ENCODE results near the gene EIF5A.
"Not testable (repeated sequence)": the region's sequence is repeated elsewhere in the genome, so short reads cannot be mapped to it uniquely, and the experiment has no call there.

The EIF5A gene

GRCh38 chr17:7330638-7331015, 23.2 kb downstream of the EIF5A start:
- DNase-seq (ENCODE audit: low read depth in 2 of 2): no peak

- DNase-seq (ENCODE audit: low read depth in 2 of 2): no peak
Measured at GRCh38 chr17:7332111-7332510, 24.7 kb downstream of the EIF5A start.

GRCh38 chr17:7332600-7333069, 25.2 kb downstream of the EIF5A start:
- DNase-seq (ENCODE audit: low read depth in 2 of 2): not testable (repeated sequence)

GRCh38 chr17:7334938-7335538, 27.6 kb downstream of the EIF5A start:
- DNase-seq (ENCODE audit: low read depth in 2 of 2): no peak

- not testable (repeated sequence) for DNase-seq (ENCODE audit: low read depth in 2 of 2)
Measured at GRCh38 chr17:7335765-7336164, 28.3 kb downstream of the EIF5A start.

GRCh38 chr17:7336240-7337175, 29.1 kb downstream of the EIF5A start, which contains the start of gene ACAP1:
Gene ACAP1 (plus strand): TSS chr17:7336529. CDS start chr17:7336735, 206 bp downstream.
- DNase-seq (ENCODE audit: low read depth in 2 of 2): peak; percentile 61 to 77

- DNase-seq (ENCODE audit: low read depth in 2 of 2): not testable (repeated sequence)
Measured at GRCh38 chr17:7337600-7337999, 30.2 kb downstream of the EIF5A start.

- no peak for DNase-seq (ENCODE audit: low read depth in 2 of 2)
Measured at GRCh38 chr17:7340179-7340578, 32.8 kb downstream of the EIF5A start.

- no peak for DNase-seq (ENCODE audit: low read depth in 2 of 2)
Measured at GRCh38 chr17:7341842-7342241, 34.4 kb downstream of the EIF5A start.

- no peak for DNase-seq (ENCODE audit: low read depth in 2 of 2)
Measured at GRCh38 chr17:7343250-7343649, 35.8 kb downstream of the EIF5A start.

- no peak for DNase-seq (ENCODE audit: low read depth in 2 of 2)
Measured at GRCh38 chr17:7346761-7347614, 39.6 kb downstream of the EIF5A start.

GRCh38 chr17:7347630-7348477, 40.4 kb downstream of the EIF5A start:
- DNase-seq (ENCODE audit: low read depth in 2 of 2): no peak

GRCh38 chr17:7348478-7349242, 41.2 kb downstream of the EIF5A start:
- no peak for DNase-seq (ENCODE audit: low read depth in 2 of 2)

- DNase-seq (ENCODE audit: low read depth in 2 of 2): peak; percentile 50 to 68
Measured at GRCh38 chr17:7351665-7352502, 44.5 kb downstream of the EIF5A start, which contains the start of gene KCTD11. Gene KCTD11 (plus strand): TSS chr17:7352162.

GRCh38 chr17:7352503-7352889, 45.1 kb downstream of the EIF5A start:
- no peak for DNase-seq (ENCODE audit: low read depth in 2 of 2)

GRCh38 chr17:7352910-7353635, 45.6 kb downstream of the EIF5A start:
- no peak for DNase-seq (ENCODE audit: low read depth in 2 of 2)

GRCh38 chr17:7354262-7354843, 46.9 kb downstream of the EIF5A start:
- DNase-seq (ENCODE audit: low read depth in 2 of 2): no peak

- no peak for DNase-seq (ENCODE audit: low read depth in 2 of 2)
Measured at GRCh38 chr17:7355053-7355452, 47.6 kb downstream of the EIF5A start, which contains the start of gene TMEM95. Gene TMEM95 (plus strand): TSS chr17:7355156. CDS start chr17:7355205, 49 bp downstream.

Data from stimulated activated CD8-positive, alpha-beta memory T cell treated with anti-CD3 and anti-CD28 coated beads, Interleukin-15, amount 100 ng/mL, for 4 hours (primary cell).